GM21528 (cell line): Measurements from ENCODE around the gene GCSAM.

Experiments
- ATAC-seq: cut with Tn5 transposase; IDR thresholded peaks from one replicate; pipeline ENCODE4 v1.9.1; 2021; ENCODE audit warnings: mild to moderate bottlenecking, moderate library complexity; ENCODE audit not compliant: unreplicated experiment, low FRiP score

GCSAM gene

GRCh38 chr3:112130638-112130993, 2.4 kb downstream of the GCSAM start:
- no peak for ATAC-seq

- ATAC-seq: no peak
These were observed 3.0 kb downstream of the GCSAM start for GRCh38 chr3:112129925-112130637.

- ATAC-seq: peak; percentile 46
These were observed 4.0 kb downstream of the GCSAM start for GRCh38 chr3:112128843-112129727.

GRCh38 chr3:112127522-112128494, 5.2 kb downstream of the GCSAM start:
- ATAC-seq: no peak

GRCh38 chr3:112126511-112126911, 6.5 kb downstream of the GCSAM start:
- ATAC-seq: no peak

DNA sequence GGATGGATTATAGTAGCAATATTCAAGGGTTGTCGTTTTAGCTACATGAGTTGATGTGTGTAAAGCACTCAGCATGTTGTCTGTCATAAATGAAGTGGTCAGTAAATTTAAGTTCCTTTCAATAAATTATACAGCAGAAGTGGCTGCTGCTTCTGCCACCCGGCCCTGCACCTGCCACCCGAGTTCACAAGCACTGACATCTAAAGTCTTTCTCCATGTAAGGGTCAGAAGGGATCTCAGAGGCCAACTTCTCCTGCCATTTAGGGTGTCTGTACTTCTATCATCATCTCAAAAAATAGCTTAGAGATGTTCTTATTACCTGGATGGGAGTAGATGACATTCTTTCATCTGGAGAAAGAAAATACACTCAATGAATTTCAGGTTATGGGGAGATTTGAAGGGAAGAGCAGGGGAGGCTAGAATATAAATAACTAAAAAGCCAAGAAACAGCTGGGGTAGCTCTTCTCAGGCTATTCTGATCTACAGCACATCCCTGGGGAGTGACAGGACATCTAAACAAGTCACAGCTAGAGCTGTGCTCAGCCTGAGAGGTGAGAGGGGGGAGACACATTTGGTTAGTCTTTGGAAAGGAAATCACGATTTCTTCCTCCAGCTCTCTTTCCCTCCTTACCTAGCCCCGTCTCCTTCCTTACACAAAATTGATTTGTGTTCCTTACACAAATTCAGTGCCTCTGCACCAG, 8.0 kb downstream of the GCSAM start:
- no peak for ATAC-seq

DNA sequence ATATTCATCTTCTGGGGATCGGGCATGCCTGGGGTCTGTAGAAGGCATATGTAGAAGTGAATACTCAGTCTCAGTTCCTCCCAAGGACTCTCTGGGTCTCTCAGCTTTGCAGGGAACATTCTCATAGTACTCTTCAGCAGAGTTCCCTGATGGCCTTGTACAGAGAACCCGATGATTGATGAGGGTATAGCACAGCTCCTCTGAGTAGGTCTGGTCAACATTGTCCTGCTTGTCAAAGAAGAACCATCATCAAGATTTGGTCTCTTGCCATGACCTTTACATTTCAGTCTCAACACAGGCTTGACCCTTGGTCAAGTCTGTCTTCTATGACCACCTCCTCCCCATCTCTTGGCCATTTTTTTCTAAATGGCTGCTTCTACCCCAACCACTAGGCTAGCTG, 9.5 kb downstream of the GCSAM start:
- ATAC-seq: no peak

- no peak for ATAC-seq
These were observed 10.2 kb downstream of the GCSAM start for GRCh38 chr3:112122870-112123269.

GRCh38 chr3:112121577-112122547, 11.2 kb downstream of the GCSAM start:
- ATAC-seq: no peak

- no peak for ATAC-seq
These were observed 12.8 kb downstream of the GCSAM start for GRCh38 chr3:112119962-112120836.

- no peak for ATAC-seq
These were observed 15.0 kb downstream of the GCSAM start for GRCh38 chr3:112117841-112118571.

DNA sequence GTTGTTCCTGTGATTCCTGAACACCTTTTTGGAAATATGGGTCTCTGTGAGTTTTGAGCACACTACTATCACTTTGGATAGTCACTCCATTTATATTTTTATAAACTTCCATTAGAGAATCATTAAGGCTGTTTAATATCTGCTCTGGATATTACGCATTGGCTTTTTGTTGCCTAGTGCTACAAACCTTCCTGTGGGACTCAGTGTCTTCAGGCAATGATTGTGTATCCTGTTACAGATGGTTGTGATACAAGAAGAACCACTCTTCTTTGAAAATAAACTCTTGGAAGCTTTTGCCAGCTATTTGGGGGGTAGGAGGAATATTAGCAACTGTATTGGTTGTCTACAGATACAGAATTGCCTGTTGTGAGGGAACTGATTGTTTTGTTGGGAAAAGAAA, 15.6 kb downstream of the GCSAM start:
- ATAC-seq: no peak

- ATAC-seq: no peak
These were observed 16.3 kb downstream of the GCSAM start for GRCh38 chr3:112116748-112117186.

DNA sequence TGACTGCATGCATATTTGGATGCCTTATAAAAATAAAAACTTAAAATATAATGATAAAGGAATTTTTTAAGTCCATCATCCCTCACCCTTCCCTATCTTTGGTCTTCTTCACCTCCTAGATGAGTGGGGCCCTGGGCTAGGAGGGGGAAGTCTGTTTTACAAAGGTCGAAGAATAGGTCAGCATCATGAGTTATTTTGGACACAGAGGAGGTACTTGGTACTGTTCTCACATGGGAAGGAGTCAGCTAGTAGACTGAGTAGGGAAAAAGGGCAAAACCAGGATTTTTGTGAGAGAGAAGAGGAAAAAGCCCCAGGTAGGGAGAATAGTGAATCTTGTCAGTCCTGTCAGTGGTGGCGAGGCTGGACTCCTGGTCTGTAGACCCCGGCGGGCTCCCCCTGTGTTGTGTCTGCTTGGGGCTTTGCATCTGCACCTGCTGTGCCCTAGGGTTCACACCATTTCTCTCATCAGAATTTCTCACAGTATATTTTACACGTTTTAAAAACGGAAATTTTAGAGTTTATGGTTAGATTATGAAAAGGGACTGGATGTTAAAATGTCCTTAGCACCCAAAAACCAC, 17.2 kb downstream of the GCSAM start:
- ATAC-seq: no peak

DNA sequence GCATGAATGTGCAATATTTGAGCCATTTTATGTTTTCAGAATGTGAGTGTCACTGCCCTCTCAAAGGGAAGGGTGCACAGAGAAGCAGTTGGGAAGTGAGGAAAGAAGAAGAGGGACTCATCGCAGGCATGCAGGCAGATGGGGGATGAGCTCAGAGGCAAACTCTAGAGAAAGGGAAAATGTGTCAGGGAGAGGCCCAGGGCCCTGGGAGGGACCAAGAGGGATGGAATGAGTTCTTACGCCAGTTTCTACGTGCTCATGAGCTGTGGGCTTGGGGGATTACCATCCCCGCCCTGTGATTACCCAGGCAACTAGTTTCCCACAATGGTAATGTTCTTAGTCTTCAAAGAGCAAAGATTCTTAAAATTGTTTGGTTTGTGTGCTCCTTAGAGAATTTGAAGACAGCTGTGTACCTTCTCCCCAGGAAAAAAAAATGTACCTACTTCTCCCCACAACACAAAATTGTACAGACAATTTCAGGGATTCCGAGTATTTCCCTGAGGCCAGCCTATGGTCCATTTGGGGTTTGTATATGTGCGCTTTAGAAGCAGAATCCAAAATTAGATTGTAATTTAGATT, 17.8 kb downstream of the GCSAM start:
- no peak for ATAC-seq

- peak; percentile 37 for ATAC-seq
These were observed 18.4 kb downstream of the GCSAM start for GRCh38 chr3:112114576-112115160.
